ENCODE results near the gene PRUNE2. TPM values are rescaled to one million over a fixed set of nuclear protein-coding genes. Genes with fewer than 3 reads are reported as not detected.
A peak's percentile ranks its signal among the peaks of the same experiment; 100 is the strongest.

The PRUNE2 gene
- total and polyA plus RNA-seq, 2 of the 8 experiments (the other 6 are each of a cell fraction or from before 2014, with no cell fraction given), result 5.5 to 13.3 TPM

DNA sequence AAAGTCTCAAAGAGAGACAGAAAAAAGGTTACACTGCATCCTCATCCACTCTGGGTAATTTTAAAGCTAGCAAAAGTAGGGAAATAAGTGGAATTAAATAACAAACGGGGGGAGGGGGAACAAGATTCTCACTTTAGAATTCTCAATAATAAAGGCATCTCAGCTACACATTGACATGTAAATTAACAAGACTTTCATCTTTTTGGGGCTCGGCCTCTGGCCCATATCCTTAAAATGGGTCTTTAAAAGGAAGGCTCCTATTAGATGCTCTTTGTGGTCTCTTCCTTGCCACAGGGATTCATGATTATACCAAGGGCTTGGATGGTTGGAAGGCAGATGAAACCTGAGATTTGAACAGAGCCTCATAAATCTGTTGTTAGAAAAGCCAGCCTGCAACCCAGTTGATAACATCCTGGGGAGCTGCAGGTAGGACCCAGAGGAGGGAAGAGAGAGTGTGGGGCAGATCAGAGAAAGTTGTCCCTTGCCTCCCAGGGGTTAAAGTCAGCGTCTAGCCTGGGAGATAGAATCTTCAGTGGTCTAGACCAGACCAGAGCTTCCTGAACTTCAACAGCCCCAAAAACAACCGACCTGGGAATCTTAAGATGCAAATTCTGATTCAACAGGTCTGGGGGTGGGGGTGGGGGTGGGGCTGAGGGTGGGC lies 311.0 kb downstream of the PRUNE2 start:
- no peaks in the 10 kb centered on the region for H4K20me1 ChIP-seq (replicated peaks in 1 of 2; ENCODE audit: control insufficient read depth in 1 of 2, insufficient read depth in 2 of 2, low read length in 2 of 2)
- H4K8ac ChIP-seq (ENCODE audit: extremely low read depth, insufficient read depth, low read length), result no peak overlapping the region
- no peak overlapping the region for H3K56ac ChIP-seq (replicated peaks; ENCODE audit: insufficient read length, low read depth, low read length)
- no peak overlapping the region for H2BK12ac ChIP-seq (ENCODE audit: low read depth, low read length)
- H3K27me3 ChIP-seq (replicated peaks in 1 of 4; ENCODE audit: control insufficient read depth in 3 of 4, extremely low read depth in 1 of 4, insufficient read depth in 3 of 4, low read length in 3 of 4), result no peaks in the 10 kb centered on the region
- H2BK20ac ChIP-seq (ENCODE audit: low read length), result 0 out of 2 replicates have a peak overlapping the region, but pooled peaks have one; percentile 8
- no peak overlapping the region for H3K14ac ChIP-seq (ENCODE audit: insufficient read length)
- no peak overlapping the region for H3K4ac ChIP-seq (replicated peaks; ENCODE audit: insufficient read length, low read depth, low read length)
- no peak overlapping the region for H3K9ac ChIP-seq (replicated peaks in 1 of 4; ENCODE audit: extremely low read depth in 1 of 4, low read depth in 3 of 4, low read length in 3 of 4)
- POLR2A ChIA-PET (ENCODE audit: partially characterized antibody), result interaction anchor here (1.4 kb wide), 1 partner anchor 18 kb away, joined by 3 read pairs; no protein-coding TSS in a partner anchor
- H3K27ac ChIP-seq (ENCODE audit: low read depth, low read length), result 0 out of 2 replicates have a peak overlapping the region, but pooled peaks have one; percentile 46
- no peaks in the 10 kb centered on the region; the same call in 1 of the 2 replicates for H3K23me2 ChIP-seq (ENCODE audit: low read depth, low read length)
- no peak overlapping the region for H3K23ac ChIP-seq (ENCODE audit: insufficient read length)
- DNase-seq (ENCODE audit: low read depth in 1 of 2, low spot score in 2 of 2) (peak; percentile 13 to 55), FAIRE-seq (peak; percentile 70)
- CTCF ChIA-PET (ENCODE audit: partially characterized antibody), result interaction anchor here (0.8 kb wide), 1 partner anchor 134 kb away, joined by 3 read pairs; no protein-coding TSS in a partner anchor
- peak overlapping the region; percentile 65 to 82 for H3K4me2 ChIP-seq (ENCODE audit: insufficient read depth in 1 of 2, low read depth in 2 of 2, low read length in 2 of 2)
- no peaks in the 10 kb centered on the region for H3K79me1 ChIP-seq (ENCODE audit: low read depth, low read length)
- H3K18ac ChIP-seq (ENCODE audit: extremely low read depth, low read length), result peak overlapping the region; percentile 63; the same call in 1 of the 2 replicates
- no peak overlapping the region for H2AK5ac ChIP-seq (ENCODE audit: low read depth, low read length)
- no peaks in the 10 kb centered on the region for H3K9me3 ChIP-seq (ENCODE audit: insufficient read depth in 2 of 2, low read depth in 1 of 2, low read length in 1 of 2)
- peak overlapping the region; percentile 45; the same call in 1 of the 2 replicates for H2BK5ac ChIP-seq (ENCODE audit: low read depth, low read length)
- H3K4me3 ChIP-seq (ENCODE audit: extremely low read depth in 1 of 4, insufficient read depth in 2 of 4, low read depth in 3 of 4, low read length in 4 of 4), result peak overlapping the region in 2 of 4 experiments; percentile 22 to 51; a peak in 4 of 8 replicates
- no peak overlapping the region for H2AFZ ChIP-seq (ENCODE audit: low read length)
- H3K79me2 ChIP-seq (ENCODE audit: control insufficient read depth in 1 of 2, insufficient read depth in 2 of 2, low read length in 2 of 2), result no peaks in the 10 kb centered on the region
- no peak overlapping the region for H4K91ac ChIP-seq (replicated peaks; ENCODE audit: insufficient read length, low read length)
- H2BK120ac ChIP-seq (replicated peaks; ENCODE audit: low read depth, low read length), result peak overlapping the region; percentile 14
- no peak overlapping the region for H2BK15ac ChIP-seq (ENCODE audit: low read length)
- WGBS, 2 experiments (ENCODE audit: extremely low coverage in 1 of 2, insufficient coverage in 1 of 2, insufficient read length in 1 of 2, insufficient replicate concordance in 2 of 2, low coverage in 1 of 2, low lambda C conversion rate in 2 of 2, missing lambda C conversion rate in 1 of 2), result 6% methylated on average over 4 of the region's 4 CpGs; no CpG with 5 or more reads in 1 of the 2 experiments
- H4K5ac ChIP-seq (ENCODE audit: insufficient read length, low read depth, low read length), result peak overlapping the region; percentile 14
- no peaks in the 10 kb centered on the region for H3K36me3 ChIP-seq (ENCODE audit: control insufficient read depth in 2 of 4, insufficient read depth in 4 of 4, low read length in 3 of 4)
- peaks cover 5 to 27% (median 24%) of the 10 kb centered on the region in 4 experiments for H3K4me1 ChIP-seq (replicated peaks in 1 of 4; ENCODE audit: control insufficient read depth in 3 of 4, insufficient read depth in 4 of 4, low read length in 3 of 4)
- no peak for TF ChIP-seq BACH1 (IDR thresholded peaks at IDR 0.05; ENCODE audit: low read length)
- TF ChIP-seq SP1 (IDR thresholded peaks at IDR 0.05; ENCODE audit: low read depth, low read length), result 0 out of 2 replicates have a peak, but pooled peaks have one; percentile 53
- peak; percentile 72; the same call in 1 of the 2 replicates for TF ChIP-seq RBBP5 (IDR thresholded peaks at IDR 0.05; ENCODE audit: borderline replicate concordance, low read depth, low read length)

All from H1 (cell line).